NOMO-1 (cell line): ENCODE results near the gene FAR2.
"Not testable (repeated sequence)": the region's sequence is repeated elsewhere in the genome, so short reads cannot be mapped to it uniquely, and the experiment has no call there.

Source experiments
- DNase-seq, 2 experiments: peaks; one replicate each; lab custom pipeline; 2025; ENCODE audit not compliant: unreplicated experiment in 2 of 2; lab: John Stamatoyannopoulos, UW

Gene FAR2

DNA sequence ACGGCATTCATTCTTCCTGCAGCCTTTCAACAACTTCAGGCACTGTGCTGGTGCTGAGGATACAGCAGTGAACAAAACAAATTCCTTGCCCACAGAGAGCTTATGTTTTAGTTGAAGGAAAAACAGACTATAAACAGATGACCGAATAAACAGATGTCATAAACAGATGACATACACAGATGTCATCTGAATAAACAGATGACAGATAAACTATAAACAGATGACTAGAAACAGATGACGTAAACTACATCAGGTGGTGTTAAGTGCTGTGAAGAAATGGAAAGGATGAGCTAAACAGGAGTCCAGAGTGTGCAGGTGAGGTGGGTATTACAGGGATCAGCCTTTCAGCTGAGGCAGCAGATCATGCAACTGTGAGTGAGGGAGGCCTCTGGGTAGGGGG lies 80.9 kb downstream of the FAR2 start:
- no peak for DNase-seq

- no peak for DNase-seq
Observed at GRCh38 chr12:29230800-29231560, 81.9 kb downstream of the FAR2 start.

DNA sequence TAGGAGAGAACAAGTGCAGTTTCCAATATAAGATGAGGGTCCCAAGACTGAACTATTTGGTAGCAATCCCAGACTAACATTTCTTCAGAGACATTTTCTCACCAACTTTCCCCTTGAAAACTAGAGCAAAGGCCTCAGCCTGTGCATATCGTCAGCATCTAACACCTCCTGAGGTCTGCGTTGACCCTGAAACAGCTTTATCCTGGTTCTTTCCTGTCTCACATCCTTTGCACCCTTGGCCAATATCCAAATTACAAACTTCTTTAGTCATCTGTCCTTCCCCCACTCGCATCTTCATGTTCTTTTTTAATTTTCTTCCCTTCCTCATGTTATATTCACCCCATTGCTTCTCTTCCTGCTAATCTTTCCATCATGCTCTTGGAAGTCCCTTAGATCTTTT lies 83.0 kb downstream of the FAR2 start:
- DNase-seq, result no peak

- DNase-seq, result no peak
Observed at GRCh38 chr12:29234552-29234951, 85.5 kb downstream of the FAR2 start.

DNA sequence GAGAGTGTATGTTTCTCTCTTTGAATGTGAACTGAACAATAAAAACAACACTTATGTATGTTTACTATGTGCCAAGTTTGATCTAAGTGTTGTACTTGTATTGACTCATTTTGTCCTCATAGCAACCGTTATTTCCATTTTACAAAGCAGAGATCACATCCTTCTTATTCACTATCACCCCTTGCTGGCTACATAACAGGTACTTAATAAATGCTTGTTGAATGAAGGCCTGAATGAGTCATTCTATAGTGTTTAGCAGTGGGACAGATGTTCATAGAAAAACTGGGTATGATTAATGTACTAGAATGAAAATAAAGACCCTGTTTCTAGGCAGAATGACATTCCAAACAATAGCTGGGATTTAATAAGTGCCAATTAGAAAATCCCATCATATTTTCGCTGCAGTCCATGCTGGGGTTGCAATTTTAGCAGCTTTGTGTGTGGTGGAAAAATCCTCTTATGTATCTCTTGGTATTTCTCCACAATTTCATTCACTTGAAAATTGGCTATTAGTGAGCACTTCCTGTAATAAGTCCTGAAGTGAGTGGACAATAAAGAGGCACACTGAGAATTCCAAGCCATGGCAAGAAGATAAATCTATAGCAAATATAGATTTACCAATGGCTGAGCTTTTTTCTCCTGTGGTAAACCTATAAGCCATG lies 86.0 kb downstream of the FAR2 start:
- DNase-seq, result no peak

GRCh38 chr12:29238822-29239291 lies 89.8 kb downstream of the FAR2 start:
- DNase-seq, result no peak

- DNase-seq, result no peak
Observed at GRCh38 chr12:29239336-29239735, 90.3 kb downstream of the FAR2 start.

DNA sequence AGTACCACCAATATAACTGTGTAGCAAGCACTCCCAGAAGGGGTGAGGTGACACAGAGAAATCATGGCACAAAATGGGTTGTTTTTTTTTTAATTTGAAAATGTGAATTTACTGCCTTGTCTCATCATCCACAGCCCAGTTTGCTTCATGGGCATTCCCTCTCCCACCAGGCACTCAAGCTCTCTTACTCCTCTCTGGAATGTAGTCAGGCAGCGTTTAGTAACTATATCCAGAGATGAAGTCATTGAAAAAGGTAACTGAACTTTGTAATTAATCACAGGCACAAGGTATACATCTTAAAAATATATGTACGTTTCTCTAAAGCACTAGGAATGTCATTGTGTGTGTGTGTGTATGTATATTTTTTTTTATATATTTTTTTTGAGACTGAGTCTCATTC lies 91.4 kb downstream of the FAR2 start:
- DNase-seq, result no peak

- peak; percentile 58 to 97 for DNase-seq
Observed at GRCh38 chr12:29241821-29242591, 92.9 kb downstream of the FAR2 start.

DNA sequence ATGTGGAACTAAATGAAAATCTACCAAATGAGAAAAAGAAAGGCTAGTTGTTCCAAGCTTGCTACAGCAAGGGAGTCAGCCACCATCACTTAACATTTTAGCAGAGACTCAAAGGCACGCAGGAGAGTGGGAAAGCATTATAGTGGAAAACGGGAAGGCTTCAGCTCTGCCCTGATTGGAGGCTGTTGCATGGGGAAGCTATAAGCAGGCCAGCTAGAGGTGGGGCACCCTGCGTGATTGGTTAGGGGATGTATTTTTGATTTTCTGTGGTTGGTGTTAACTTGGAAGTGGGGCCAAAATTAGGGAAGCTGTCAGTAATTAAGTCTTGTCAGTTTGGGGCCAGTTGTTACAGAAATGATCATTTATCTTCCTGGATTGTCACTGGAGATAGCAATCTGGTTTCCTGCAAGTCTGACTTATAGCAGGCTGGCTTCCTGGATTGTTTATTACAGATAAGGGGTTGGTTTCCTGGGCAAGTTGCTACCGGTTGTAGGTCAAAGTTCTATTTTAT lies 93.9 kb downstream of the FAR2 start:
- peak; percentile 97 for DNase-seq

DNA sequence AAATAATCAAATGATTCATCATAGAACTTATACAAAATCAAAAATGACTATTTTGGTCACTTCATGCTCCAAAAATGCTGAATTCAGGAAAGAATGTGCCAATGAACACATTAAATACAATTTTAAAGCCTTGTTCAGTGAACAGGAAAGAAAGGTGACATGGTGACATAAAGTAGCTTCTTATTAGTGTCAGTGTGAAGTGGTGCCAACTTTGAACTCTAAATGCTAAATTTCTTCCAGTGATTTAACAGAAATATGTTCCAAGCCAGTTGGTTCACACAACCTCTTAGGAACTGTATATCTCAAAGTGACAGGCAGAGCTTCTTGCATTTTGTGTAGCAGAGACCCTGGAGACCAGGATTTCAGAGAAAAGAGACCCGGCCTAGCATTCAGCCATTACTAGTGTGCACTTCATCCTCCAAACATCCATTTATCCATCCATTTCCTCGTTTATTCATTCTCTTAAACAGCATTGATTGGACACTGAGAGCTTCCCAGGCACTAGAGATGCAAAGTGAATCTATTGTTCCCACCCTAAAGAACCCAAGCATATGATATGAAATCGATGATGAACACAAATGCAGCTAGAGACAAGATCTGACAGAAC lies 95.2 kb downstream of the FAR2 start:
- no peak for DNase-seq

DNA sequence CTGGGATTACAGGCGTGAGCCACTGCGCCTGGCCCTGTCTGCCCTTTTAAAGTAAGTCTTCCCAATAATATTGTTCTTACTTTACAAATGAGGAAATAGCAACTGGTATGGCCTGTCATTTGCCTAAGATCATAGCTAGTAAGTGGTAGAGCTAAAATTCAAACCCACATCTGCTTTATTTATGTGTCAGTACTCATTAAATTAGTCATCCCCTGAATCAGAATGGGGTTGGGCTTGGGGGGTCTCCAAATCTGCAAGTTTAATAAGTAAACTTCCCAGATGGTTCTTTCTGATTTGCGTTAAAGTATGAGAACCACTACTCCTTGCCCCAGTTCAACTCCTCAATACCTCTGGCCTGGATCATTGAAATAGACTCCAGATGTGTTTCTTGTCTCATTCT lies 96.2 kb downstream of the FAR2 start:
- peak in 1 of 2 experiments; percentile 10 for DNase-seq

DNA sequence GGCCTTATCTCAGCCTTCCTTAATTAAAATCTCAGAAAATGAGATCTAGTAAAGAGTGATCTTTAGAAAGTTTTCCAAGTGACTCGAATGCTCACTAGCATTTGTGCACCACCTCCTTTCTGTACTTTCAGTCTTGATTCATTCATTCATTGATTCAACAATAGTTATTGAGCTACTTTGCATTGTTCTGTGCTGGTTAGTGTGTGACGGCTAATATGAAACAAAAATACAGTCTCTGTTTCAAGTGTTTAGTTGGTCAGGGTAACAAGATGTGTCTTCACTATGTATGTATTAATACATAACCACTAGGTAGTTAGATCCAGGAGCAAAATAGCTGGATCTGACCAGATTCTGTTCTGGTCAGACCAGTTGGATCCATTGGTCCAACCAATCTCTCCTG lies 100.9 kb downstream of the FAR2 start:
- DNase-seq, result no peak

- DNase-seq, result no peak
Observed at GRCh38 chr12:29253906-29254625, 105.0 kb downstream of the FAR2 start.

DNA sequence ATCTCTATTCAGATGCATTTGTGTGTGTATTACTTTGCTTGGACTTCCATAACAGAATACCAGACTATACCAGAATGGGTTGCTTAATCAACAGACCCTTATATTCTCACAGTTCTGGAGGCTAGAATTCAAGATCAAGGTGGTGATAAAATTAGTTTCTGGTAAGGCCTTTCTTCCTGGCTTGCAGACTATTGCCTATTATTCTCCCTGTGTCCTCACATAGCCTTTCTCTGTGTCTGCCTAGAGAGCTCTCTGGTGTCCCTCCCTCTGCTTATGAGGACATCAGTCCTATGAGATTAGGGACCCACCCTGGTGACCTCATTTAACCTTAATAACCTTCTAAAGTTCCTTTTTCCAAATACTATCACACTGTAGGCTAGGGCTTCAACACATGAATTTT lies 106.0 kb downstream of the FAR2 start:
- DNase-seq, result peak; percentile 81 to 97

- no peak for DNase-seq
Observed at GRCh38 chr12:29256598-29256997, 107.5 kb downstream of the FAR2 start.

GRCh38 chr12:29257687-29258086 lies 108.6 kb downstream of the FAR2 start:
- not testable (repeated sequence) for DNase-seq

GRCh38 chr12:29264424-29264823 lies 115.3 kb downstream of the FAR2 start:
- DNase-seq, result no peak

DNA sequence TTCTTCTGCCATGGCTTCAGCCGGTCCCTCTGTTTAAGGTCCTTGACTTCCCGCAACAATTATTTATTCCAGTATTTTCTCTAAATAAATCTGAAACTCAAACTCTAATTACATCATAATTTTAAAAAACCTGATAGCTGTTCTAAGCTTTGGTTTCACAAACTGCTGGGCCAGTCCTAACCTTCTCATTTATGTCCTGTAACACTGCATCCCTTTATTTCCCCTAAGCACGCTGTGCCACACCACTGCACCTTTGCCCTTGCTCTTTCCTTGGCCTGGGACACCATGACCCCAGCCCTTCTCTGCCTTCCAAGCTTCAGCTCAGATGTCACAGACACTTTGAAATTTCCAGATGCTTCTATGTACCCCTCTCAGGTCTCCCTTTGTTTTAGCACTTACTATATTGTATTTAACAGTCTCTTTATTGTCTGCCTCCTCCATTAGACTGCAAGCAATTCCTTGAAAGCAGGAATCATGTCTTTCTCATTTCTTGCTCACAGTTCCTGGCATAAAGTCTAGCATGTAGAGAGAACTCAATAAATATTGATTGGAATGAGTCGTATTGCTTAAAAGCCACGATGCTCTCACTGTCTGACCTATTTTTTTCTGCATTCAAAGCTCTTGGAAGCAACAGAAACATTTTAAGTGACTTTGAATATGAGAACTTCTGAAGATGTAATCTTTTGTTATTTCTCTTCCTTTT lies 120.8 kb downstream of the FAR2 start:
- DNase-seq, result no peak

DNA sequence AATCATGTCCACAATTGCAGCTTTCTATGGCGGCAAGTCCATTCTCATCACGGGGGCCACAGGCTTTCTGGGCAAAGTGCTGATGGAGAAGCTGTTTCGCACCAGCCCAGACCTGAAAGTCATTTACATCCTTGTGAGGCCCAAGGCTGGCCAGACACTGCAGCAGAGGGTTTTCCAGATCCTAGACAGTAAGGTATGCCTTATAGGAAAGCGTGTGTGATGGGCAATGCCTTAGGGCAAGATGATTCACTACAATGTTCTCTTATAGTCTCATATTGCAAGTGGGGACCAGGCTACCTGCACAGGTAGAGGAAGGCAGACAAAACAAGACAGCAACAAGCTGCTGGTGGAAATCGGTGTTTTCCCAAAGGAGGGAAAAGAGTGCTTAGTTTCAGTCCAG lies 121.4 kb downstream of the FAR2 start:
- no peak for DNase-seq
